ENCODE results near the gene UBD. TPM values are rescaled to one million over a fixed set of nuclear protein-coding genes. Genes with fewer than 3 reads are reported as not detected.

Gene UBD
- total and polyA plus RNA-seq, 10 of the 15 experiments (the other 5 are each of a cell fraction or from before 2014, with no cell fraction given) = 23.4 to 101 (median 35.7) TPM

GRCh38 chr6:29559524-29560287 is at the start of gene UBD (continued):
- TF ChIP-seq BCLAF1 (IDR thresholded peaks at IDR 0.05) (no peak), MXI1 (IDR thresholded peaks at IDR 0.05; ENCODE audit: low read depth, low read length) (no peak), SMC3 (IDR thresholded peaks at IDR 0.05; ENCODE audit: borderline replicate concordance, low read length) (no peak), ZBTB11 (CRISPR knock-in tag; IDR thresholded peaks at IDR 0.05) (no peak), MAX (IDR thresholded peaks at IDR 0.05; ENCODE audit: low read depth, low read length) (no peak), ZBED1 (IDR thresholded peaks at IDR 0.05; ENCODE audit: borderline replicate concordance) (no peak), TCF12 (IDR thresholded peaks at IDR 0.05; ENCODE audit: low read depth, low read length) (no peak), GABPA (IDR thresholded peaks at IDR 0.05; ENCODE audit: low read depth) (no peak), SREBF2 (IDR thresholded peaks at IDR 0.05; ENCODE audit: low read length) (no peak), RCOR1 (conservative IDR thresholded peaks at IDR 0.05; ENCODE audit: low read depth, low read length) (no peak), FOXM1 (IDR thresholded peaks at IDR 0.05; ENCODE audit: low read depth, low read length) (no peak), IRF3 (IDR thresholded peaks at IDR 0.05) (0 out of 2 replicates have a peak, but pooled peaks have one; percentile 9), USF1 (IDR thresholded peaks at IDR 0.05; ENCODE audit: borderline replicate concordance, extremely low read length, insufficient read depth, low read depth, low read length) (no peak), PAX5 (IDR thresholded peaks at IDR 0.05; ENCODE audit: borderline replicate concordance, low read depth, low read length) (no peak), POLR2AphosphoS5 (IDR thresholded peaks at IDR 0.05; ENCODE audit: low read length) (peak; percentile 86), EED (IDR thresholded peaks at IDR 0.05; ENCODE audit: low read depth) (0 out of 2 replicates have a peak, but pooled peaks have one; percentile 40), NFIC (IDR thresholded peaks at IDR 0.05; ENCODE audit: low read depth, low read length) (no peak)
- TF ChIP-seq, protein P1, sequence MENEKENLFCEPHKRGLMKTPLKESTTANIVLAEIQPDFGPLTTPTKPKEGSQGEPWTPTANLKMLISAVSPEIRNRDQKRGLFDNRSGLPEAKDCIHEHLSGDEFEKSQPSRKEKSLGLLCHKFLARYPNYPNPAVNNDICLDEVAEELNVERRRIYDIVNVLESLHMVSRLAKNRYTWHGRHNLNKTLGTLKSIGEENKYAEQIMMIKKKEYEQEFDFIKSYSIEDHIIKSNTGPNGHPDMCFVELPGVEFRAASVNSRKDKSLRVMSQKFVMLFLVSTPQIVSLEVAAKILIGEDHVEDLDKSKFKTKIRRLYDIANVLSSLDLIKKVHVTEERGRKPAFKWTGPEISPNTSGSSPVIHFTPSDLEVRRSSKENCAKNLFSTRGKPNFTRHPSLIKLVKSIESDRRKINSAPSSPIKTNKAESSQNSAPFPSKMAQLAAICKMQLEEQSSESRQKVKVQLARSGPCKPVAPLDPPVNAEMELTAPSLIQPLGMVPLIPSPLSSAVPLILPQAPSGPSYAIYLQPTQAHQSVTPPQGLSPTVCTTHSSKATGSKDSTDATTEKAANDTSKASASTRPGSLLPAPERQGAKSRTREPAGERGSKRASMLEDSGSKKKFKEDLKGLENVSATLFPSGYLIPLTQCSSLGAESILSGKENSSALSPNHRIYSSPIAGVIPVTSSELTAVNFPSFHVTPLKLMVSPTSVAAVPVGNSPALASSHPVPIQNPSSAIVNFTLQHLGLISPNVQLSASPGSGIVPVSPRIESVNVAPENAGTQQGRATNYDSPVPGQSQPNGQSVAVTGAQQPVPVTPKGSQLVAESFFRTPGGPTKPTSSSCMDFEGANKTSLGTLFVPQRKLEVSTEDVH (IDR thresholded peaks at IDR 0.05; ENCODE audit: low read depth, partially characterized antibody) = no peak

All from GM12878 (cell line).